ENCODE results near the gene GALNT18.

Gene GALNT18

DNA sequence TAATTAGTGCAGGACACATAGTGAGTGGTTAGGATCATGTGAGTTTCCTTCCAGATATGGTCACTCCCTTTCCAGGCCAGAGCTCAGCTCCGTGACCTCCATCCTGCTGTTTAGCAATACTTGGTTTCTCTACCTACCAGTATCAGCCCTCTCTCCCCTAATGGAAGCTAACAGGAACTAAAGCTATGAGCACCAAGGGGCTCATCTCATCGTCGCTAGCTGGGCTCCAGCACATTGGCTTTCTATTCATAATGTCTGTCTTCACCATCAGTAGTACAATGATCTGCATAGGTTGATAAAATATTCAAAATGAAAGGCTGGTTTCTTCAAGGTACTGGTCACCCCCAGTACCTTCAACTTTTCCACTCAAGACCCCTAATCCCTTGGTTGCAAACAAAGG lies 2.4 kb upstream of the GALNT18 start:
- DNase-seq = no peak

DNA sequence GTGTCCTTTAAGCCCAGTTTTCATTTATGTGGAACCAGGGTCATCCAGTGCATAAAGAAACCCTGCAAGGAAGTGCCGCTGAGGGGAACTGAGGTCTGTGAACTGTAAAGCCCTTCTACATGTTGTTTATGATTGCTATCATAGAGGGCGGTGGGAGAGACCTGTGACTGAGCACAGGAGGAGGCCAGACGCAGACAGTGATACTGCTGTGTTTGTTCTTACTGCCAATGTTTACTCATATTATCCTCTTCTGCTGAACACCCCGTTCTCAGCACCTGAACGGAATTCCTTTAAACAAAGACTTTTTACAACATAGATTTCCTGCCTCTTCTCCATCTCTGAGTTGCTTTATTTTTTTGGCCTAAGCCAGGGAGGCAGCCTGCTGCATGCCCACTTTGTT lies 967 bp upstream of the GALNT18 start:
- DNase-seq = no peak

DNA sequence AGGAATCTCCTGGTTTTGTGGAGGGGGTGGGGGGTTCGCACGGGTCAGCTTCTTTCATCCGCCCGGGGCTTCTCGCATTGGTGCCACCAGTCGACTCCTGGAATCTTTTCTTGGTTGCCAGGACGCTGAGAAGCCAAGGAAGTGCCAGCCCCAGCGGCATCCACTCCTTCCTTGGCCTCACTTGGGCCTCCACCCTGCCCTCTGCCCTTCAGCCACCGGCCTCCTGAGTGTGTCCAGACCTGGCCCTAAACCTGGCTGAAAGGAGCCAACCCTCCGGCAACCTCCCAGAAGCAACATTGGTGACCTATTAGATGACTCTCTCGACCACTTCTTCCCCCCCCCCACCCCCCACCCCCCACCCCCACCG lies 518 bp upstream of the GALNT18 start:
- no peak for DNase-seq

DNA sequence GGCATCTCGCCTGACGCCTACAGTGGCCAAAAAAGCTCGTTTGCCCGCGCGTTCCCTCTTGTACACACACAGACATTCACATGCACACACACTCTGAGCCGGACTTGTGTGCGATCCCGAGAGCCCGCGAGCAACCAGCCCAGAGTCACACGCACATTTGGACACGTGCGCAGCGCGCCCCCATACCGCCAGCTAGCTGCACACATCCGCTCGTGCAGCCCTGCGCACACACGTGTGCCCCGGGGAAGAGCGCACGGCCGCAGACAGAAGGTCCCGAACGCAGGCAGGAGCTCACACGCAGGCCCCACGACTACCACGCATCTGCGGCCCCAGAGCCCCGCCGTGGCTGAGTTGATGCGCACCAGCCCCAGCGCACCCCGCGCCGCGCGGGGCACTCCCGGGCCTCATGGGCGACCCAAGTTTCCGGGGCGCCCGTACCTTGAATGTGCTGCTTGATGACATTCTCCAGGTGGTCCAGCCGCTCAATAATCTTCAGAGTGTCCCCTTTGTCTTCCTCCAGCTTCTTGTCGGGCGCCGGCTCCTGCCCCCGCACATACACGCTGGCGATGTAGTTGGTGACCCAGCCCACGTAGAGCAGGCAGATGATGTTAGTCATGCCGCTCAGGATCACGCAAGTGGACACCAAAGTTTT lies 758 bp downstream of the GALNT18 start:
- DNase-seq = peak in 1 of 5 experiments; percentile 71

DNA sequence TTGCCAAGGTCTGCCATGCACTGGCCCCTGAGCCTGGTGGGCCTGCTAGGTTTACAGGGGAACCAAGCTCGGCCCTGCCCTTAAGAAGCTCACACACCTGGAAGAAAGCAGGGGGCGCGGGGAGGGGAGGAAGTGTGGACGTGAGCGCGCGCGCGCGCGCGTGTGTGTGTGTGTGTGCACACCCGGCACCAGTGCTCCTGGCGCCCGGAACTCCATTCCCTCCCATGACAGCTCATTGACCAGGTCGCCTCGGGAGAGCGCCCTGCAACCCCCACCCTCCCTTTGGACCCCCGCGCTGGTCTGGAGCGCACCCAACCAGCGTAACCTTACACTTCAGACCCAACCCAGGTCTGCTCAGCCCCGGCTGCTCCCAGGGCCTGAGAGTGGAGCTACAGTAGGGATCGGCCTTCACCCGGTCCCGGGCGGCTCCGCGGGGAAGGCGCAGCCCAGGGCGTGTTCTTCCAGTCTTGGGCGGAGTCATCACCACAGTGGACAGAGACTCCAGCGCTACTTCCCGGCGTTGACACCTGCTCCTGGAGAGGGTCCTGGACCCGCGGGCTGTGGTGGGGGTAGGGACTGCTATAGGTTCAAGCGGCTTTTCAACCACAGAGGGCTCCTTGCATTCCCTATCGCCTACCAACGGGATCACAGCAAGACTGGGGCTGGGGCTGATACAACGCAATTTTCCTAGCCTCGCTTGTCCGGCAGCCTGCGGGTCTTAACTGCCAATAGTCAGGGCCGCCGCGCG lies 1.5 kb downstream of the GALNT18 start:
- DNase-seq = peak in 1 of 5 experiments; percentile 12

DNA sequence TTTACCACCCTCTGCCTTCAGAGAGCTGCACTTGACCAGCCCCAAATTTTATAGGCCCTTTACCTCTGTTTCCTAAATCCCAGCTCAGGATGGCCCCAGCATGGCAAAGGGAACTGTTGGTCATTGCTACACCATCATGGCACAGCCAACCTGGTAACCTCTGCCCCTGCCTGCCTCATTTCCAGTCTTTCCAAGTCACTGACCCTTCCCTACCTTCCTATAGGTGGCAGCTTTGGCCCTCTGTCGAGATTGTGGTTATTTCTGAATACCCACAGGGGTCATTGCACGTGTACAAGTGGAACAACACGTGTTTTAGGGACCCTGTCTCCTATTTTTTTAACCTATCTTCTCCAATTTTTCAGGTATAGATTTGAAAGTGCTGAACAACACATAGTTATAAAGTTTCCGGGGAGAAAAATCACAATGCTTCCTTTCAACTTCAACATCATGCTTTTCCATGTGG lies 2.8 kb downstream of the GALNT18 start:
- no peak for DNase-seq

DNA sequence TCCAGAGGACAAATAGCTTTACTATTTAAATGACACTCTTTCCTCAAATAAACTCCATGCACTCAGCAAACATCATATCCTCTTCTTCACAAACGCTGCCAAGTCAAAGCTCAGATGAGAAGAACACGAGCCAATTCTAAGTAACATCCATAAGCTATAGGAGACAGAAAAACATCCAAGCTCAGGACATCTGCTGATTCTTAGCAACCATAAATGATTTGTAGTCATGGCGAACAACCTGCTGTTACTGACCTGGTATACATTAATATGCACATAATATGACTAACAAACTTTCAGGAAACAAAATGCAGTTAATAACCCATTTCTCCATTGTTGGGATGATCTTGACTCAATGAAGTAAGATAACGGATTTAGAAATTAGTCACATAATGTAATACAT lies 6.7 kb downstream of the GALNT18 start:
- no peak for DNase-seq

DNA sequence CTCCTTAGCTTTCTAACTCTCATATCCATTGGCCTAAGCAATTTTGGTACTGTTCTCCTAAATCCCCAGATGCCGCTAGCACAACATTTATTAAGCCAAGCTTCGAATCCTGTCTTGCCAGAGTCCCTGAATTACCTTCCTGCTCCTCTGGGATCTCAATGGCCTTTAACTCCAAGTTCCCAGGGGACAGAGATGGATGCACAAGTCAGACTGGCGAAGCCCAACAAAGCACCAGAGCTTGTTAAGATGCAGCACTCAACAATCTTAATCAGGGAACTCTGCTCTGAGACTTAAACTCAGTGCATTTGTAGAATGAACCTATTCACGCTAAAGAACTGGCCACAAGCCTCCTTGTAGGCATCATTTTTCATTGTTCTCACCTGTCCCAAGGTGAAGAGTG lies 9.4 kb downstream of the GALNT18 start:
- no peak for DNase-seq

DNA sequence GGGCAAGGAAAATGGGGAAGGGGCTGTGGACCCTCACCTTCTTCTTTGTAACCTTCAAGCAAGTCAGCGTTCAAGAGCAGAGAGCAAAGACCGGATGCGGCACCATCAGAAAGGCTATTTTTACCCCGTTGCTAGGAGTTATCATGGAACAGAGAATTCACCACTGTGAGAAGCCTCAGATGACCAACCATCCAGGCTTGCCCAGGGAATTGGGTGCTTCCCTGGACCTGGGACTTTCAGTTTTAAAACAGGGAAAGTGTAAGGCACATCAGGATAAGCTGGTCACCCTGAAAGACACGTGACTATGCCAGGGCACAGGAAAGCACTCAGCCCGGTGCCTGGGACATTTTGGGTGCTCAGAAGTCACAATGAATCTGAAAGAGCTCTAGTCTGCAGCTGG lies 10.4 kb downstream of the GALNT18 start:
- no peak for DNase-seq

DNA sequence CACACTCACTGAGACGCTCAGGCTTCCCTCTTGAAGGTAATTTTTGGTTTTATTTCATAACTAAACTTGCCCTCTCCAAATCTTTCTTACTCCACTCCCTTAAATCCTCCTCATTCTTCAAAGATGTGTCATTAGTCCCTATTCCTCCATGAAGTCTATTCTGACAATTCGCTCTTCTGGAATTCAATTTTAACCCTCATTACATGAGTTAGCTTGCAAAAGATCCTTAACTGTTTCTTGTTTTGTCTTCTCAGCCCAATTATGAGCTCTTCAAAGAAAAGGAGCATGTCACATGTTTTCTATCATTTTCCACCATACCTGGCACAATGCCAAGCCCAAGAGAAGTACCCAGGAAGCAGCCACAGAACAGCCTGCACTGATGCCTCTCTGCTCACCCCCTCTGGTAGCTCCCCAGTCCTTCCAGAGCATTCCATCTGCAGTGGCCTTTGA lies 13.0 kb downstream of the GALNT18 start:
- peak in 1 of 5 experiments; percentile 17 for DNase-seq

DNA sequence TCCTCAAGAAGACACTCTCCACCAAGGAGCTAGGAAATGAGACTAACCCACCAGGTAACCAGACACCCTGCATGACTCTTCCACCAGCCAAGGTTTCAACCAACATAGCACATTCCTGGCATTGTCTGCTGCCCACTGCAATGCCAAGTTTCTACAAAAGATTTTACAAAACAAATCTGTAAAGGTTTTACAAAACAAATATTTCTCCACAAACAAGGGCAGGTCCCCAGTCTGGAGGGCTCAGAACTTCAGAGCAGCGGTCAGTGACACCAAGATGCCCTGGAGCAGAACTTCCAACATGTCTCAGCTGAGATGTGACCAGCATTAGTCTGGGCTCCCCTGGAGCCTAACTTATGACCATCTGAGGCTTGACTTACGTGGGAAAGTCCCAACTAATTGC lies 14.0 kb downstream of the GALNT18 start:
- no peak for DNase-seq

DNA sequence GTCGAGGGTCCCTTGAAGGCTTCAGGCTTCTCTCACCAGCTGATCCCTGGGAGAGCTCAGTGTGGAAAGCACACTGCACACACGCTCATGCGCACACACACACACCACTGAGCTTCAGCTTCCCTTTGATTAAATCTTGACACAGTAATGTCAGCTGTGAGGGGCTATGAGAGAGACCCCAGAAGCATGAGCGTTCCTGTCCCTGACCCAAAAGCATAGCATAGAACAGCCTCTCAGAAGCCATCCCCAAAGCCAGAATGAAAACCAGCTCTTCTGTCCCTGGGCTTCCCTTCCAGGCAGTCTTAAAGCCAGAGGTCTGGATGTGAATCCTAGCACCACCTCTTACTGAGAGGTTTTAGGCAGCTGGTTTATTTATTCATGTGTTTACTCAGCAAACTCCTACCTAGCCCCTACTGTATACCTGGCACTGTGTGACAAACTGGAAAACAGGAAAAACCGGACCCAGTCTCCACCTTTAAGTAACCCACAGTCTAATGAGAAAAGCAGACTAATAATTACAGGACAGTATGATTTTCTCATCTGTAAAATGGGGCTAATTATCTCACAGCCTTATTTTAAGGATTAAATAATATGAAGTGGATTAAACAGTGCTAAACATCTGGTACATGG lies 15.9 kb downstream of the GALNT18 start:
- no peak for DNase-seq

DNA sequence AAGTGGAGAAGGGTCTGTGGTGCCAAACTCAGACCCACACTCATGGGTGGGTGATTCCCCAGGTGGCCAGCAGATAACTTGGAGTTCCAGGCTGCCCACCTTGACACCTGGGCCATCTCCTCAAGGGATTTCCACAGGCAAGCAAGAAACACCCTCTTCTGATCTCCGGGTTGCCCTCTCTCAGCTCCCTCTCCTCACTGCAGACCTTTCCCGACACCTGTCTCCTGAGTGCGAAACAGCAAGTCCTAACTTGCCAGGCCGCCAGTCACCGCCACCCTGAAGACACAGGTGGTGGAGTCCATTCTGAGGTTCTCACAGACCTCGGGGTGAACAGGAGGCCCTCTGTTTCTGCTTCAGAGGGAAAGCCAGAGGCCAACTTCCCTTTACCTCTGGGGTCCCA lies 16.6 kb downstream of the GALNT18 start:
- no peak for DNase-seq

DNA sequence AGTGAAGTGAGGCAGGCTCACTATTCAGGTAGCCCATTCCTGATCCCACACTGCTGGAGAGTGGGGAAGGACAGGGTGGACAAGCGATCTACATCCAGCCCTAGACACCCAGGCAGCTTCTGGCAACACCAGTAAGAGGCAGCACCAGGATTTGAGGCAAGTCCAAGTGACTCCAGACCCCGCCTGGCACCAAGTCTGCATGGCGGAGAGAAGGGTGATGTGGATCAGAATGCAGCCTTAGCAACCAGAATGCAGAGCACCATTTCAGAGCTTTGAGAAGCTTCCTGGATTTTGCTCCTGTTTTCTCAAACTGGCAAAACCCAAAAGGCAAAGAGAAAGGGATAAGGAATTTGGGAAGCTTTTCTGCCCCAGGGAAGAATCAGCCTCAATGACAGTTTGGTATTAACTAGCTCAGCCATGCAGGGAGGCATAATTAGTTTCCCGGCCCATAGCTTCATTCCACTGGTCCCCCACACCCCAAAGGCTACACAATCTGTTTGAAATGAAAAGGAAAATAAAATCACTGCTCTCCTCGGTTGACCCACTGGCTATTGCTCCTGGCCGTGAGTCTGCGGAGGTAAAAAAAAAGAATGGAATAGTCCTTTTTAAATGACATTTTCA lies 17.3 kb downstream of the GALNT18 start:
- DNase-seq = no peak

DNA sequence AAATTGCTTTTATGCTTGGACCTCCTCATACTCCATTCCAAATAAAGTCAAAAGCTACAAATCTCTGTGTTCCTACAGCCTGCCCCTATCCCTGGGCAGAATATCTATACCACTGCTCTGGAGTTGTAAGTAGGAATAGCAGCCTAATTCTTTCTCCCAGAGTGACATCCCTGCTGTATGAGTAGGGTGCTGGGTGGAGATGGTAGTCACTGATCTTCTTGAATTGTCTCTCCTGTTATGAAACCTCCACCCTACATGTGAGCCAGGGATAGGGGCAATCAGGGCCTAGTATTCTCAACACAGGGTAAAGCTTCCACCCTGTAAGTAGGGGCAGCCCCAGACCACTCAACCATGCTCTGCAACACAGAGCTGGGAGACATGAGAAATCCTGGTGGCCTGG lies 19.8 kb downstream of the GALNT18 start:
- DNase-seq = no peak

DNA sequence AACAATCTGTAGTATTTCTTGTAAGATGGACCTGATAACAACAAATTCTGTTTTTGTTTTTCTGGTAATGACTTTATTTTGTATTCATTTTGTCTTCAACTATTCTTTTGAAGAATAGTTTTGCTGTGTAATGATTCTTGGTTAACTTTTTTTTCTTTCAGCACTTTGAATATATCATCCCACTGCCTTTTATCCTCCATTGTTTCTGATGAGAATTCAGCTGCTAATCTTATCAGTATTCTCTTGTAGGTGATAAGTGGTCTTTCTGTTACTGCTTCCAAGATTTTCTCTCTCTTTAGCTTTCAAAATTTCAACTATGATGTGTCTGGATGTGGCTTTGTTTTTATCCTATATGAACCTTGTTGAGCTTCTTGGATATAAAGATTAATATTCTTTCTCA lies 21.5 kb downstream of the GALNT18 start:
- no peak for DNase-seq

DNA sequence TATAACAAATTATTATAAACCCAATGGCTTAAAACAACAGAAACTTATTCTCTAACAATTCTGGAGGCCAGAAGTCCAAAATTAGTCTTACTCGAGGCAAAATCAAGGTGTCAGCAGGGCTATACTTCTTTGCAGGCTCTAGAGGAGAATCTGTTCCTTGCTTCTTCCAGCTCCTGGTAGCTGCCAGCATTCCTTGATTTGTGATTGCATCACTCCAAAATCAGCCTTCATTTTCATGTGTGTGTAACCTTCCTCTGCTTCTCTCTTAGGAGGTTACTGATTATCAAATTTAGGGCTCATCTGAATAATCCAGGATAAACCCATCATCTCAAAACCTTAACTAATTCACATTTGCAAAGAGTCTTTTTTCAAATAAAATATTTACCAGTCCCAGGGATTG lies 23.6 kb downstream of the GALNT18 start:
- no peak for DNase-seq

DNA sequence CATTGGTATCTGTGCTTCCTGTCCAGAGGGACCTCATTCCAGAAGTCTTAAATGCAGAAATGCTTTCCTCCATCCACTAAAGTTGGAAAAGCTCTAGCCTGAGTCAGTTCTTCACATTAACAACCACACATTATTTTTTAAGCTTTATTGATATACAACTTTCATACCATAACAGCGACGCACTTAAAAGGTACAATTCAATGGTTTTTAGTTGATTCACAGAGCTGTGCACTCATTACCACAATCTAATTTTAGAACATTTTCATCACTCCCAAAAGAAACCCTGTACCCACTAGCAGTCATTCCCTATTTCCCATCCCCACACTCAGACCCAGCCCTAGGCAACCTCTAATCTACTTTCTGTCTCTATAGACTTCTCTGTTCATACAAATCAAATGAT lies 27.6 kb downstream of the GALNT18 start:
- DNase-seq = no peak

DNA sequence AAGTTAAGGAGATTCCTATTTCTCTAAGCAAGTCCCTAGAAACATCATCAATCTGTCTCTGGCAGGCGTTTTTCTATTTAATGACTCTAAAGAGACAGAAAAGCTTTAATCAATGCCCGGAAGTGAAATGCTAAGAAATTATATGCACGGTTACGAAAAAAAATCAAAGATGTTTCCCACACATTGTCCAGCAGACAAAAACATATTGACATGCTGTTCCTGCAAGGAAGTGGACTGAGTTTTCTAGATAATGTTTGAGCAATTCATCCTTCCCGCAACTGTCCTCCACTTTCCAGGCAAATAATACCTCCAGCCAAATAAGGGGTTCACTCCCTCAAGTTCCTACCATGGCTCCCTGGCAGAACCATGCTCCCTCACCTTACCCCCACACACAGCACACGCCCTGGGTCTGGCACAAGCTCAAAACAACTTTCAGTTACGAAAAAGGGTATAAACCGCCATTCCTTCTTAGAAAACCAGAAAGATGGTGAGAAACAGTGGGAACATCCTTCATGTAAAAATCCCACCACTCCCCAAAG lies 29.6 kb downstream of the GALNT18 start:
- DNase-seq = no peak

DNA sequence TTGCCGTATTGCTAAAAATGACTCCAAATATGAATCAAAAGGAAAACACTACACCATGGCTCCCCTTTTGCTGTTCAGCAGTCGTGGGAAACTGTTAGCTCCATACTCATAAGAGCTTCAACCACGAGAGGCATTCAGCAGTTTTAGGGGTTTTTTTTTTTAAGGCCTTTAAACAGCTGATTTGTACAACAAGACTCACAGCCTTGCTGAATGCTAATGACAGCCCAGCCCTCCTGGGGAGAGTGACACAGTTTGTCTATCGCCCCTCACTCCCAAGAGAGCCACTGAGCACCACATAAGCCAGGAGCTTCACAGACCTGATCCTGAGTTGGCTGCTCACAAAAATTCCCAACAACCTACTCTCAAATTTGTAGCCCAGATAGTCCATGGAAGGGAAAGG lies 32.4 kb downstream of the GALNT18 start:
- DNase-seq = no peak

DNA sequence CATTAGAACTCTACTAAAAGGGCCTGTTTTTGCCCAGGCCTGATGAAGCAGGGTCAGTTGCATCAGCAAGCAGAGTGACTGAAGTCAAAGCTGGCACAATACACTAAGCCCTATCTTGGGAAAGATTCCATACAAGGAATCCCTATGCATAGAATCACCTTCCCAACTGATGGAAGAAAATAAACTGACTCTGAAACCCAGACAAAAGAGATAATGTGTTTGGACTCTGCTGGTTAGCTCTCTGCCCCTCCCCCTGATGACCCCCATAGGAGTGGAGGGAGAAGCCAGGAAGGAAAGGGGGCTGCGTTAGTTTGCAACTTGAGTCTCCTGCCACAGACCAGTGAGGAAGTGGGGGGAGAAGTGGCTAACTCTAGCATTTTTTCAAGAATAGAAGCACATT lies 32.9 kb downstream of the GALNT18 start:
- DNase-seq = no peak

DNA sequence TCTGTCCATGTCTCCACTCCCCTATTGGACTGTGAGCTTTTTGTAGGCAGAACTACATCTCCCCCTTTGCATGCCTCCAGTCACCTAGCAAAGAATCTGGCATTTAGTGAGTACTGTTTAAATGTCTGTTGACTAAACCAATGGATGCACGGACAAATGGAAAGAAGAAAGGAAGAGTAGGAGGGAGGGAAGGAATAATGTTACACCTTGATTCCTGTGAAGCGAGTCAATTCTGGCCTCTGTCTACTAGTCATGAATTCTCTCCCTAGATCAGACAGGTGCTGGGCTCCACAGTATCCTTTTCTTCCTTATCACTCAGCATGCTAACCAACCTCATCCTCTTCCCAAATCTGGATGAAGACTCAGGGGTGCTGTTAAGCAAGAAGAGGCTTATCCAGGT lies 33.6 kb downstream of the GALNT18 start:
- no peak for DNase-seq

DNA sequence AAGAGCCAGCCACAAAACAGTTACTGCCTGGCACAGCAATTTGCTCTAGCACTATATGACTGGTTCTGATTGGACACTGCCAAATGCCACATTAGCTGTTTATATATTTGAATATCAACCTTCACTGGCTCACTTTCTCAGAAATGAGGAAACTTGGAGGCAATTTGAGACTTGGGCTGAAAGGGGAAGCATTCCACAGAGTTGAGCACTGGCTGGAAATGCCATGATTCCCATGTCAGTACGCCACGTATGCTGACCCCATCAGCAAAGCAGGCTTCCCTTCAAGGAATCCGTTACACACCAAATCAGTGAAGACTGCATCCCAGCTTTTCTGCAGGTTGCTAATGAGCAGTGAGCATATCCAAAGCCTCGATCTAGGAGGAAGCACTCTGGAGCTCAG lies 34.7 kb downstream of the GALNT18 start:
- no peak for DNase-seq
